Activated T-cell treated with anti-CD3 and anti-CD28 coated beads, Interleukin-2, amount 50 U/mL, for 48 hours (primary cell): Measurements from ENCODE around the gene COQ10B.
"Not testable (repeated sequence)": the region's sequence is repeated elsewhere in the genome, so short reads cannot be mapped to it uniquely, and the experiment has no call there.

Experiments
- DNase-seq, 2 experiments: peaks; one replicate each; pipeline ENCODE4 v3.0.0-alpha.2; 2020

Gene COQ10B

GRCh38 chr2:197453123-197453913 lies at the start of gene COQ10B:
Gene COQ10B, plus strand, starts transcription at chr2:197453552. Its CDS starts 9 bp downstream, at chr2:197453561.
- peak; percentile 96 to 98 for DNase-seq

- DNase-seq, result no peak
These were observed 47.8 kb upstream of the COQ10B start for GRCh38 chr2:197405582-197405981.

- no peak for DNase-seq
These were observed 39.3 kb upstream of the COQ10B start for GRCh38 chr2:197414039-197414438.

- DNase-seq, result no peak
These were observed 38.8 kb upstream of the COQ10B start for GRCh38 chr2:197414515-197414914.

GRCh38 chr2:197416268-197416667 lies 37.1 kb upstream of the COQ10B start:
- DNase-seq, result no peak

- DNase-seq, result no peak
These were observed 33.9 kb upstream of the COQ10B start for GRCh38 chr2:197419438-197419837.

- no peak for DNase-seq
These were observed 30.0 kb upstream of the COQ10B start for GRCh38 chr2:197423307-197423706.

- no peak for DNase-seq
These were observed 27.8 kb upstream of the COQ10B start for GRCh38 chr2:197425550-197425949.

GRCh38 chr2:197426723-197427603 lies 26.4 kb upstream of the COQ10B start:
- no peak for DNase-seq

- no peak for DNase-seq
These were observed 25.4 kb upstream of the COQ10B start for GRCh38 chr2:197427986-197428385.

- DNase-seq, result no peak
These were observed 21.5 kb upstream of the COQ10B start for GRCh38 chr2:197431858-197432257.

GRCh38 chr2:197432527-197432926 lies 20.8 kb upstream of the COQ10B start:
- DNase-seq, result not testable (repeated sequence)

GRCh38 chr2:197433780-197434438 lies 19.4 kb upstream of the COQ10B start:
- no peak for DNase-seq

- DNase-seq, result peak; percentile 99
These were observed 18.5 kb upstream of the COQ10B start, which contains the start of gene SF3B1 for GRCh38 chr2:197434541-197435513. Gene SF3B1, minus strand, starts transcription at chr2:197435028. Its CDS starts 29 bp downstream, at chr2:197434999.

- DNase-seq, result no peak
These were observed 17.5 kb upstream of the COQ10B start for GRCh38 chr2:197435598-197436420.

GRCh38 chr2:197437380-197437779 lies 16.0 kb upstream of the COQ10B start:
- DNase-seq, result no peak

GRCh38 chr2:197442857-197443256 lies 10.5 kb upstream of the COQ10B start:
- DNase-seq, result no peak

- DNase-seq, result no peak
These were observed 7.6 kb upstream of the COQ10B start for GRCh38 chr2:197445746-197446145.

- no peak for DNase-seq
These were observed 6.5 kb upstream of the COQ10B start for GRCh38 chr2:197446844-197447243.

GRCh38 chr2:197450465-197450864 lies 2.9 kb upstream of the COQ10B start:
- no peak for DNase-seq

GRCh38 chr2:197450935-197451358 lies 2.4 kb upstream of the COQ10B start:
- not testable (repeated sequence) for DNase-seq
